Measurements from ENCODE around the gene PSMG1. TPM values are rescaled to one million over a fixed set of nuclear protein-coding genes. Genes with fewer than 3 reads are reported as not detected.

Gene PSMG1
- total RNA-seq, 6 donors from 2014 or later: 6.1 to 24.6 (median 19.7) TPM

DNA sequence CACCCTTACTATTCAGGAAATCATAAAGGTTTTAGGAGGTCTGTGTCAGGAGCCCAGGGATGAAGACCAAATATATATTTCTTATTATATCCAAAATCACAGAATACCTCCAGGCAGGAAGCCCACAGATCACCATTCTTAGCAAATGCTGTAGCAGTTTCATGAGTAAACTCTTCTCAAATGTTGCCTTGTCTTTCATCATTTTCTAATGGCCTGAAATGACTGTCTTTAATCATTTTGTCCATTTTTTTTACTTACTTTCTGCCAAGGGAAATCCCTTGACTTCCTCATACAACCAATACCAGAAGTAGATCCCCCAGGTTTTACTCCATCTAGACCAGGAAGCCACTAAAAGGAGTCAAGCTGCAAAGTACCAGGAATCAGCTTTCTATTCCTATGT lies 32.4 kb downstream of the PSMG1 start:
- Histone ChIP-seq H3K9me3 (no peaks in the 10 kb centered on the region), H3K4me3 (no peak overlapping the region), H3K36me3 (no peaks in the 10 kb centered on the region), H3K4me1 (no peaks in the 10 kb centered on the region), H3K27ac (no peak overlapping the region), H3K27me3 (no peaks in the 10 kb centered on the region)
- DNase-seq (no peak), ATAC-seq (ENCODE audit: low FRiP score in 2 of 2) (no peak)
- TF ChIP-seq, protein P1, sequence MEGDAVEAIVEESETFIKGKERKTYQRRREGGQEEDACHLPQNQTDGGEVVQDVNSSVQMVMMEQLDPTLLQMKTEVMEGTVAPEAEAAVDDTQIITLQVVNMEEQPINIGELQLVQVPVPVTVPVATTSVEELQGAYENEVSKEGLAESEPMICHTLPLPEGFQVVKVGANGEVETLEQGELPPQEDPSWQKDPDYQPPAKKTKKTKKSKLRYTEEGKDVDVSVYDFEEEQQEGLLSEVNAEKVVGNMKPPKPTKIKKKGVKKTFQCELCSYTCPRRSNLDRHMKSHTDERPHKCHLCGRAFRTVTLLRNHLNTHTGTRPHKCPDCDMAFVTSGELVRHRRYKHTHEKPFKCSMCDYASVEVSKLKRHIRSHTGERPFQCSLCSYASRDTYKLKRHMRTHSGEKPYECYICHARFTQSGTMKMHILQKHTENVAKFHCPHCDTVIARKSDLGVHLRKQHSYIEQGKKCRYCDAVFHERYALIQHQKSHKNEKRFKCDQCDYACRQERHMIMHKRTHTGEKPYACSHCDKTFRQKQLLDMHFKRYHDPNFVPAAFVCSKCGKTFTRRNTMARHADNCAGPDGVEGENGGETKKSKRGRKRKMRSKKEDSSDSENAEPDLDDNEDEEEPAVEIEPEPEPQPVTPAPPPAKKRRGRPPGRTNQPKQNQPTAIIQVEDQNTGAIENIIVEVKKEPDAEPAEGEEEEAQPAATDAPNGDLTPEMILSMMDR (IDR thresholded peaks at IDR 0.05): no peak
- TF ChIP-seq POLR2A (IDR thresholded peaks at IDR 0.05) (no peak), EP300 (IDR thresholded peaks at IDR 0.05) (no peak), POLR2AphosphoS5 (IDR thresholded peaks at IDR 0.05) (no peak)

DNA sequence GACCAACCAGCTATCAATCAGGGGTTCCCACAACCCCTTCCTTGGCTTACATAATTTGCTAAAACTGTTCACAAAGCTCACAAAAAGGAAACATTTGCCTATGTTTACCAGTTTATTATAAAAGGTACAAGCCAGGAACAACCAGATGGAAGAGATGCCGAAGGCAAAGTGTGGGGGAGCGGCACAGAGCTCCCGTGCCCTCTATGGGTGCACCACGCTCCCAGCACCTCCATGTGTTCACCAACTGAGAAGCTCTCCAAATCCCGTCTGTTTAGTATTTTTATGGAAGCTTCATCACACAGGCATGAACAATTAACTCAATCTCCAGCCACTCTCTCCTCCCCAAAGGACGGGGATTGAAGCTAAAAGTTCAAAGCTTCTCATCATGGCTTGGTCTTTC lies 32.9 kb downstream of the PSMG1 start:
- Histone ChIP-seq H3K9me3 (no peaks in the 10 kb centered on the region), H3K36me3 (no peaks in the 10 kb centered on the region), H3K27ac (no peak overlapping the region), H3K4me1 (no peaks in the 10 kb centered on the region), H3K27me3 (no peaks in the 10 kb centered on the region), H3K4me3 (no peak overlapping the region)
- DNase-seq (no peak), ATAC-seq (ENCODE audit: low FRiP score in 2 of 2) (no peak)
- TF ChIP-seq POLR2A (IDR thresholded peaks at IDR 0.05): no peak
- TF ChIP-seq POLR2AphosphoS5 (IDR thresholded peaks at IDR 0.05): no peak
- TF ChIP-seq, protein P1 (IDR thresholded peaks at IDR 0.05): no peak
- TF ChIP-seq EP300 (IDR thresholded peaks at IDR 0.05): no peak
- WGBS, 2 donors: 94 to 95% methylated on average over 6 of the region's 6 CpGs

- no peak overlapping the region for H3K27ac ChIP-seq
- DNase-seq (no peak), ATAC-seq (ENCODE audit: low FRiP score in 2 of 2) (no peak)
- H3K9me3 ChIP-seq: no peaks in the 10 kb centered on the region
- no peak overlapping the region for H3K4me3 ChIP-seq
- no peaks in the 10 kb centered on the region for H3K36me3 ChIP-seq
- TF ChIP-seq, protein P1 (IDR thresholded peaks at IDR 0.05): no peak
- TF ChIP-seq POLR2A (IDR thresholded peaks at IDR 0.05): no peak
- TF ChIP-seq POLR2AphosphoS5 (IDR thresholded peaks at IDR 0.05): no peak
- no peak for TF ChIP-seq EP300 (IDR thresholded peaks at IDR 0.05)
- H3K4me1 ChIP-seq: no peaks in the 10 kb centered on the region
- H3K27me3 ChIP-seq: no peaks in the 10 kb centered on the region
These were observed 33.4 kb downstream of the PSMG1 start for GRCh38 chr21:39149882-39150281.

DNA sequence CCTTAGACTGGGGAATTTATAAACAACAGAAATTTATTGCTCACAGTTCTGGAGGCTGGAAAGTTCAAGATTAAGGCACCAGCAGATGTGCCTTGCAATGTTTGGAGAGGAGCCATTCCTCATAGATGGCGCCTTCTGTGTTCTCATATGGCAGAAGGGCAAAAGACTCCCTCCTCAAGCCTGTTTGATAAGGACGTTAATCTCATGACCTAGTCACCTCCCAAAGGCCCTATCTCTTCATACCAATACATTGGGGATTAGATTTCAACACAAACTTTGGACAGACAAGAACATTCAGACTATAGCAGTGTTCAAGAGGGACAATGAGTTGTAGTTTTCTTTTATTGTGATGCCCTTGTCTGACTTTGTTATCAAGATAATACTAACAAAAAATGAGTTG lies 34.3 kb downstream of the PSMG1 start:
- H3K4me1 ChIP-seq: no peaks in the 10 kb centered on the region
- TF ChIP-seq POLR2A (IDR thresholded peaks at IDR 0.05) (no peak), POLR2AphosphoS5 (IDR thresholded peaks at IDR 0.05) (no peak), EP300 (IDR thresholded peaks at IDR 0.05) (no peak)
- TF ChIP-seq, protein P1 (IDR thresholded peaks at IDR 0.05): no peak
- WGBS, 2 donors: 76 to 78% methylated on average over 2 of the region's 2 CpGs
- DNase-seq (no peak), ATAC-seq (ENCODE audit: low FRiP score in 2 of 2) (no peak)
- H3K36me3 ChIP-seq: no peaks in the 10 kb centered on the region
- no peak overlapping the region for H3K4me3 ChIP-seq
- H3K27me3 ChIP-seq: no peaks in the 10 kb centered on the region
- no peak overlapping the region for H3K27ac ChIP-seq
- H3K9me3 ChIP-seq: no peaks in the 10 kb centered on the region

DNA sequence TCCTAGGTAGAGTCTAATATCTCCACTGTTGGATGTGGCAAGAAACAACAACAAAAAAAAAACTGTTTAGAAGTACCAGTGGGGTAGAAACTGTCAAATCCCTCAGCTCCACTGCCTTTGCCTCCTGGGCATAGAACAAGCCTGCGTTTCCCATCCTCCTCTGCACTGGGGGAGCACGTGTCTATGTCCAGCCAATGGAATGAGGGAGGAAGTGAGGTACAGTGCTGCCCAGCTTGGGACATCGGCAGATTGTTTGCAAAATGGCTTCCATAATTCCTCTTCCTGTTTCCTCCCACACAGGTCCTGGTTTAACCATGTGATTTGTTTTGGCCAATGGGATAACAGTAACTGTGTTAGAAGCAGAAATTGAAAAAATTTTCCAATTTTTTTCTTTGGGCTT lies 39.1 kb downstream of the PSMG1 start:
- no peaks in the 10 kb centered on the region for H3K36me3 ChIP-seq
- ATAC-seq (ENCODE audit: low FRiP score in 2 of 2) (no peak), DNase-seq (no peak)
- no peak overlapping the region for H3K4me3 ChIP-seq
- no peaks in the 10 kb centered on the region for H3K4me1 ChIP-seq
- TF ChIP-seq POLR2A (IDR thresholded peaks at IDR 0.05) (no peak), EP300 (IDR thresholded peaks at IDR 0.05) (no peak), POLR2AphosphoS5 (IDR thresholded peaks at IDR 0.05) (no peak)
- TF ChIP-seq, protein P1 (IDR thresholded peaks at IDR 0.05): no peak
- no peak overlapping the region for H3K27ac ChIP-seq
- no peaks in the 10 kb centered on the region for H3K27me3 ChIP-seq
- whole genome bisulfite sequencing, 2 donors: 74 to 82% methylated on average over 3 of the region's 3 CpGs
- no peaks in the 10 kb centered on the region for H3K9me3 ChIP-seq
